Neural progenitor cell (in vitro differentiated cells): ENCODE data around the gene ITPK1.

ENCODE experiments used
- CTCF ChIP-seq: fragments of 200-600 bp; sonication (generic); IDR thresholded peaks from 2 replicates; pipeline ENCODE4 v1.5.1; 2017; ENCODE audit warnings: antibody characterized with exemption, mild to moderate bottlenecking
- EZH2 ChIP-seq: fragments of 200-600 bp; sonication (generic); IDR thresholded peaks from 2 replicates; pipeline ENCODE4 v1.6.1; 2017; ENCODE audit warnings: antibody characterized with exemption, mild to moderate bottlenecking, moderate library complexity
- EZH2phosphoT487 ChIP-seq: fragments of 200-600 bp; sonication (generic); IDR thresholded peaks from 2 replicates; pipeline ENCODE4 v1.6.1; 2017; ENCODE audit warnings: antibody characterized with exemption

GRCh38 chr14:92997343-92998061 lies 118.2 kb downstream of the ITPK1 start:
- TF ChIP-seq EZH2 (no peak), CTCF (no peak), EZH2phosphoT487 (no peak)
